H1 (cell line): ENCODE results near the gene EHBP1. TPM values are rescaled to one million over a fixed set of nuclear protein-coding genes. Genes with fewer than 3 reads are reported as not detected.

Experiments
- ASH2L ChIP-seq: fragments of 200-600, 300-600 bp; sonication (generic); IDR thresholded peaks from one replicate; pipeline ENCODE4 v1.7.1; 2017; ENCODE audit warnings: low read length
- CBX5 ChIP-seq: fragments of 300-800, 300-1000 bp; sonication (generic); IDR thresholded peaks from 2 replicates; pipeline ENCODE4 v1.7.1; 2016; ENCODE audit warnings: antibody characterized with exemption, low read length, low read depth
- CHD1 ChIP-seq: IDR thresholded peaks from 2 replicates; pipeline ENCODE4 v1.6.1; 2012; ENCODE audit warnings: low read depth, low read length, improper control_type of control experiment
- CTBP2 ChIP-seq: IDR thresholded peaks from 2 replicates; pipeline ENCODE4 v1.7.0; 2011; ENCODE audit warnings: borderline replicate concordance, mild to moderate bottlenecking, moderate library complexity, mixed read lengths, low read length; ENCODE audit not compliant: insufficient read depth, insufficient read length
- EP300 ChIP-seq, 2 experiments: IDR thresholded peaks; 1 replicate in 1 of 2; 2 replicates in 1 of 2; pipeline ENCODE4 v1.6.1; 2011 to 2012; ENCODE audit warnings: low read depth in 2 of 2, low read length in 2 of 2, mild to moderate bottlenecking in 2 of 2, borderline replicate concordance in 1 of 2, inconsistent platforms in 1 of 2, moderate library complexity in 1 of 2
- HDAC2 ChIP-seq, 2 experiments: fragments of 300-600 bp in 1 of 2; sonication (generic) in 1 of 2; IDR thresholded peaks; 2 replicates each; pipeline ENCODE4 v1.6.1; 2011 to 2012; ENCODE audit warnings: low read depth in 2 of 2, low read length in 2 of 2, mild to moderate bottlenecking in 2 of 2, moderate library complexity in 2 of 2, borderline replicate concordance in 1 of 2, inconsistent platforms in 1 of 2
- HDAC6 ChIP-seq: IDR thresholded peaks from one replicate; pipeline ENCODE4 v1.7.1; 2012; ENCODE audit warnings: low read depth, mild to moderate bottlenecking, inconsistent platforms, low read length, moderate library complexity
- JUN ChIP-seq: IDR thresholded peaks from 2 replicates; pipeline ENCODE4 v1.6.1; 2011; ENCODE audit warnings: low read depth, mild to moderate bottlenecking, improper control_type of control experiment, low read length
- KDM1A ChIP-seq: fragments of 200-600, 300-600 bp; sonication (generic); IDR thresholded peaks from 2 replicates; pipeline ENCODE4 v1.7.1; 2016; ENCODE audit warnings: mild to moderate bottlenecking, low read length, borderline replicate concordance
- PHF8 ChIP-seq: fragments of 200-600 bp; sonication (generic); conservative IDR thresholded peaks from 2 replicates; pipeline ENCODE4 v1.7.1; 2012; ENCODE audit warnings: low read depth, mild to moderate bottlenecking, inconsistent platforms, low read length, moderate library complexity
- POU5F1 ChIP-seq: IDR thresholded peaks from 2 replicates; pipeline ENCODE4 v1.6.1; 2011; ENCODE audit warnings: low read depth, mild to moderate bottlenecking, low read length, moderate library complexity
- RFX5 ChIP-seq: IDR thresholded peaks from 2 replicates; pipeline ENCODE4 v1.6.1; 2011; ENCODE audit warnings: low read depth, low read length, improper control_type of control experiment, borderline replicate concordance
- SIRT6 ChIP-seq: IDR thresholded peaks from one replicate; pipeline ENCODE4 v1.7.1; 2012; ENCODE audit warnings: low read length, inconsistent platforms
- SP1 ChIP-seq: IDR thresholded peaks from 2 replicates; pipeline ENCODE4 v1.6.1; 2011; ENCODE audit warnings: low read depth, low read length
- SRF ChIP-seq: IDR thresholded peaks from 2 replicates; pipeline ENCODE4 v1.6.1; 2011; ENCODE audit warnings: mild to moderate bottlenecking, low read depth, low read length, moderate library complexity
- TCF12 ChIP-seq: IDR thresholded peaks from 2 replicates; pipeline ENCODE4 v1.6.1; 2011; ENCODE audit warnings: low read depth, mild to moderate bottlenecking, low read length
- YY1 ChIP-seq: IDR thresholded peaks from 2 replicates; pipeline ENCODE4 v1.6.1; 2011; ENCODE audit warnings: low read depth, mild to moderate bottlenecking, low read length
- polyA plus RNA-seq, 7 experiments: library from polyadenylated mRNA; depleted of rRNA in 3 of 7; stranded (reverse) in 5 of 7; unstranded in 2 of 7; fragments of >200 nt in 5 of 7; fragments of 200-250 nt in 2 of 7; gene quantifications; 1 replicate in 5 of 7; 2 replicates in 1 of 7; 4 replicates in 1 of 7; pipeline versions ENCODE4 v1.2.1 to v1.2.3, GENCODE V29; 2011 to 2013; ENCODE audit warnings: missing spikeins in 2 of 7, mixed read lengths in 2 of 7
- total RNA-seq: library from RNA; stranded (reverse); fragmentation: NEBNext Ultra II Directional; extraction: Animal tissue kit (Norgen Biotek cat#: 25700); gene quantifications from 2 replicates; pipeline ENCODE4 v1.2.1, GENCODE V29; 2021
- TF ChIP-seq, protein P1 (sequence below): IDR thresholded peaks from 2 replicates; pipeline ENCODE4 v1.6.1; 2012; ENCODE audit warnings: inconsistent platforms
- TF ChIP-seq, protein P2 (sequence below): IDR thresholded peaks from 2 replicates; pipeline ENCODE4 v1.6.1; 2012; ENCODE audit warnings: low read length, inconsistent platforms

Gene EHBP1
- total and polyA plus RNA-seq, 2 of the 8 experiments (the other 6 are each of a cell fraction or from before 2014, with no cell fraction given), result 12.0 to 64.1 TPM

DNA sequence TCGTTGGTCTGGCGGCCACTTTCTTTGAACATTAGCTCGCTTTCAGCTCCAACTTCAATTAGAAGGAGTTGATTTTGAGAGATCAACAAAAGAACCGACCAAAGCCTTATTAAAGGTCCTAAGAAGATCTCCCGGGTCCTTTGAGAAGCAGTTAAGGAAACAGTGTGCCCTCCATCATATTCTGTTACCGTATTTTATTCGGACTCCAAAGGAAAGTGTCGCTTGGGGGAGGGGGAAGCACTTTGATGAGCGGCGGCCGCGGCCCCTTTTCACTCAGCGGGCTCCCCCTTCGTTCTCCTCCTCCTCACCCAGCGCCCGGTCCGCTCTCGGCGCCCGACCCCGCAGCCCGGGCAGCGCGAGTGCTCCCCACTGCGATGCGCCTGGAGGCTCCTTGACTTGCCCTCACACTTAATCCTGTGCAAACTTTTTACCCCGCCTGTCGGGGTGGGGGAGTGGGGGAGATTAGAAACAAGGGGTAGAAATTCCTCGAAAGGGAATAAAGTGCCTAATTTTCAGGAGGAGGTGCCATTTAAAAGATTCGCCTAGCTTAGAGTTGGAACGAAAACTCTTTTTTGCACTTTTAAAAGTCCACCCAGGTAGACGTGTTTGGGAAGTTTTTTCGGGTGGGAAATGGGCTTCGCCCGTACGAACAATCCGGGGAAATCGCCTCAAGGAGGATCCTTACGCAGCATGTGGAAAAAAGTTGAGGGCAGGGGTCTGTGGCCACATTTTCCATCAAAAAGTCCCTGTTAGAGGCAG is 343.9 kb downstream of the EHBP1 start (continued):
- no peak for TF ChIP-seq HDAC6
- TF ChIP-seq CTBP2, result peak; percentile 96
- TF ChIP-seq YY1, result no peak
- no peak; a peak in 1 of 4 replicates for TF ChIP-seq HDAC2 (IDR thresholded peaks at IDR 0.05; ENCODE audit: borderline replicate concordance in 1 of 2, low read depth in 2 of 2, low read length in 2 of 2)
- TF ChIP-seq SRF, result no peak
- peak; percentile 1 for TF ChIP-seq ASH2L
- no peak for TF ChIP-seq PHF8
- no peak for TF ChIP-seq POU5F1
- TF ChIP-seq KDM1A, result no peak; the same call in 1 of the 2 replicates
- no peak for TF ChIP-seq JUN
- TF ChIP-seq RFX5, result no peak
- TF ChIP-seq CHD1, result no peak
- no peak for TF ChIP-seq SIRT6
- TF ChIP-seq EP300 (IDR thresholded peaks at IDR 0.05; ENCODE audit: borderline replicate concordance in 1 of 2, low read depth in 2 of 2, low read length in 2 of 2), result no peak
- no peak for TF ChIP-seq CBX5
- TF ChIP-seq, protein P1, sequence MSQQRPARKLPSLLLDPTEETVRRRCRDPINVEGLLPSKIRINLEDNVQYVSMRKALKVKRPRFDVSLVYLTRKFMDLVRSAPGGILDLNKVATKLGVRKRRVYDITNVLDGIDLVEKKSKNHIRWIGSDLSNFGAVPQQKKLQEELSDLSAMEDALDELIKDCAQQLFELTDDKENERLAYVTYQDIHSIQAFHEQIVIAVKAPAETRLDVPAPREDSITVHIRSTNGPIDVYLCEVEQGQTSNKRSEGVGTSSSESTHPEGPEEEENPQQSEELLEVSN, result no peak
- no peak for TF ChIP-seq SP1
- TF ChIP-seq, protein P2, sequence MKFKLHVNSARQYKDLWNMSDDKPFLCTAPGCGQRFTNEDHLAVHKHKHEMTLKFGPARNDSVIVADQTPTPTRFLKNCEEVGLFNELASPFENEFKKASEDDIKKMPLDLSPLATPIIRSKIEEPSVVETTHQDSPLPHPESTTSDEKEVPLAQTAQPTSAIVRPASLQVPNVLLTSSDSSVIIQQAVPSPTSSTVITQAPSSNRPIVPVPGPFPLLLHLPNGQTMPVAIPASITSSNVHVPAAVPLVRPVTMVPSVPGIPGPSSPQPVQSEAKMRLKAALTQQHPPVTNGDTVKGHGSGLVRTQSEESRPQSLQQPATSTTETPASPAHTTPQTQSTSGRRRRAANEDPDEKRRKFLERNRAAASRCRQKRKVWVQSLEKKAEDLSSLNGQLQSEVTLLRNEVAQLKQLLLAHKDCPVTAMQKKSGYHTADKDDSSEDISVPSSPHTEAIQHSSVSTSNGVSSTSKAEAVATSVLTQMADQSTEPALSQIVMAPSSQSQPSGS, result no peak
- no peak for TF ChIP-seq TCF12
